GM12873 (cell line): ENCODE measurements around the gene BANK1.

ENCODE experiments used
- TF ChIP-seq, protein P1 (sequence below): IDR thresholded peaks from 2 replicates; pipeline ENCODE4 v1.5.1; 2012; ENCODE audit warnings: low read depth, mild to moderate bottlenecking, moderate library complexity, low read length, control low read depth; ENCODE audit not compliant: insufficient read depth; ENCODE audit errors: missing control alignments

Gene BANK1

DNA sequence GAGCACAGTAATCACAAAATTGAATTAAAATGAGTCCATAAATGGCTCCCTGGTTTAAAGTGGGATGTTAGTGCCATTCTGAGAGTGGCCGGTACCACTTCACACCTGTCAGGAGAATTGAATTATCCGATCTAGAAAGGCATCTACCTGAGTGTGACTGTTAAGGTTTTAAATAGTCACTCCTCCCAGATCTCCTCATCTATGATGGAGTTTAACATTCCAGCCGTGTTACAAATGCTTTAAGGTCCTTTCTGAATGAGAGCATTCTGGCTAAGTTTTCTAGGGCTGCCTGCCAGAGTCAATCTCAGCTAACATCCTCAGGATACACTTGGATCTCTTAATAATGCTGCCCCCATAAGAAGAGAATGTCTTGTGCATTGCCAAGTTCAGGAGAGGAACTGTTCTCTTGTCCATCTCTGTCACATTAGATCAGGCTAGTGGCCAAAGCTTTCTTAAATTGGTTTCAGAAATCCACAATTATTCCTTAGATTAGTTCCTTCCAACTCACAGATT, 323.6 kb downstream of the BANK1 start:
- TF ChIP-seq, protein P1, sequence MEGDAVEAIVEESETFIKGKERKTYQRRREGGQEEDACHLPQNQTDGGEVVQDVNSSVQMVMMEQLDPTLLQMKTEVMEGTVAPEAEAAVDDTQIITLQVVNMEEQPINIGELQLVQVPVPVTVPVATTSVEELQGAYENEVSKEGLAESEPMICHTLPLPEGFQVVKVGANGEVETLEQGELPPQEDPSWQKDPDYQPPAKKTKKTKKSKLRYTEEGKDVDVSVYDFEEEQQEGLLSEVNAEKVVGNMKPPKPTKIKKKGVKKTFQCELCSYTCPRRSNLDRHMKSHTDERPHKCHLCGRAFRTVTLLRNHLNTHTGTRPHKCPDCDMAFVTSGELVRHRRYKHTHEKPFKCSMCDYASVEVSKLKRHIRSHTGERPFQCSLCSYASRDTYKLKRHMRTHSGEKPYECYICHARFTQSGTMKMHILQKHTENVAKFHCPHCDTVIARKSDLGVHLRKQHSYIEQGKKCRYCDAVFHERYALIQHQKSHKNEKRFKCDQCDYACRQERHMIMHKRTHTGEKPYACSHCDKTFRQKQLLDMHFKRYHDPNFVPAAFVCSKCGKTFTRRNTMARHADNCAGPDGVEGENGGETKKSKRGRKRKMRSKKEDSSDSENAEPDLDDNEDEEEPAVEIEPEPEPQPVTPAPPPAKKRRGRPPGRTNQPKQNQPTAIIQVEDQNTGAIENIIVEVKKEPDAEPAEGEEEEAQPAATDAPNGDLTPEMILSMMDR, result no peak

DNA sequence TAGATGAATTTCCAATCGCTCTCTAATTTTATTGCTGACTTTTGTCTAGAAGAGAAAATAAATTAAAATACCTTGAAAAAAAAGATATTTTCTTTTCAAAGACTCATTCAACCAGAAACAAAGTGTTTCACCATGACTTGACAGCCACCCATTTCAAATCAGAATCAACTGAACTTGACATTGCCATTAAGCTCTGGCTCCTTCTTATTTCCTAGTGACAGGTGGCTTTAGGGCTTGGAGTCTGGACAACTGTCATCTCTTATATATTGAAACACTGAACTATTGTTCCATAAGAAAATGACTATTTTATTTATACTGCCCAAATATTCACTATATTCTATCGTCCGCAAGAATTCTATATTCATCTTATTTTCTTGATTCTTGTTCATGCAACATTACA, 325.6 kb downstream of the BANK1 start:
- TF ChIP-seq, protein P1, result no peak

DNA sequence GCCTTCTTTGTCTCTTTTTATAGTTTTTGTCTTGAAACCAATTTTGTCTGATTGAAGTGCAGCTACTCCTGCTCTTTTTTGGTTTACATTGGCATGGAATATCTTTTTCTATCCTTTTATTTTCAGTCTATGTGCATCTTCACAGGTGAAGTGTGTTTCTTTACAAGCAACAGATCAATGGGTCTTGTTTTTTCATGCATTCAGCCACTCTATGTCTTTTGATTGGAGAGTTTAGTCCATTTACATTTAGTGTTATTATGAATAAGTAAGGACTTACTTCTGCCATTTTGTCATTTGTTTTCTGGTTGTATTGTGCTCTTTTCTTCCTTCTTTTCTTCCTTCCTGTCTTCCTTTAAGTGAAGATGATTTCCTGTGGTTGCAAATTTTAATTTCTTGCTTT, 330.3 kb downstream of the BANK1 start:
- TF ChIP-seq, protein P1, result no peak
